ENCODE measurements around the gene SLITRK1.

SLITRK1 gene

DNA sequence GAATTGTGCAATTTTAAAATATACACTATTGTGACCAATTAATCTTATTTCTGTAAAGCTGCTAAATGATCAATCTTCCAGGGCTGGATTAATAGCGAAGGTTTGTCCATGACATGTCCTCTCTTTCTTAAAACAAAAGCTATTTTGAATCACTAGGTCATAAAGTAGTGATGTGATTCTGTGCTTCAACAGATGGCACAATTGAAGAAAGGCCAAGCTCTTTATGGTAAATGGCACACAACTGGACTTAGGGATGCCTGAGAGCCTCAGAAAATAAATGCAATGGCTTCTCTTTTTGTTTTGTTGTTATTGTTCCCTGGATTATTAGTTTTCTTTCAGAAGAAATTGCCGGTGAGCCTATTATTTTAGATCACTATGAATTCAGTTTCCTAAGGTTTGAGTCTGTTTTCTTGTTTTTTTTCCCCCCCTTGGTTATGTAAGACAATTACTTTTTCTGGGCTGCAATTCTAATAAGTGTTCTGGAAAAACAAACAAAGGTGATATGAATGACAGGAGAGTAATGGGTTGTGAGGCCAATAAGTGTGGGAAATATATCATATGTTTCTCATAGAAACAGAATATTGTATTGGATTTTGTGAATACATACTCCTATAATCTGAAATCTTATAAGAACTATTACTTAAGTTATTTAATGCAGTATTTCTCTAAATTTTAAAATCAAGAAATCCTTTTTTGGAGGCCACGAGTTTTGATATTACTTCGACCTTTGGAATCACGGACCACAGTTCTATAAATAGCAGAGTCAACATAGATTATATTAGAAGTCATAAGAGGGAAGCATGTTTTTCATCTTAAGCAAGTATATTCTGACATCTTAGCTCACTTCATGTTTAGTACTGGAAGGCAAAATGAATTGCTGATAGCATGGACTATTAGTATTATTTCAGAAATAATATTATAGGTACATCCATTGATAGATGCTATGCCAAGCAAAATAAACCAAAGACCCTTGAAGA, 16.8 kb downstream of the SLITRK1 start:
- DNase-seq: no peak

DNA sequence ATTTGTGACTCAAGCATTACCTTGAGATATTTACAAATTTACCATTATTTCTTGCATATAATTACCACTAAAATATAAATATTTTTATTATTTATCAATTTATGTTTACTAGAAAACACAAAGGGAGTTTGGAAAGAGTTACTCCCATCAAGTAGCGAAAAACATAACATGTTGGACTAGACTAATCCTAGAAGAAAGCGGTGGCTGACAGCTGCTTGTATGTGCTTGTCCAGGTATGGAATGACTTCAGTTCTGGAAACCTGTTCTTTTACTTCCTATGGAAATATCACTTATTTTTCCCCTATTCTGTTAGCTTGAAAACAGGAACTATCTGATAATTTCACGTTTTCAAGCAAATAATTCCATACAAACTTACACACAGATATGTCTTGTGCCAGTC, 28.5 kb downstream of the SLITRK1 start:
- DNase-seq: no peak

DNA sequence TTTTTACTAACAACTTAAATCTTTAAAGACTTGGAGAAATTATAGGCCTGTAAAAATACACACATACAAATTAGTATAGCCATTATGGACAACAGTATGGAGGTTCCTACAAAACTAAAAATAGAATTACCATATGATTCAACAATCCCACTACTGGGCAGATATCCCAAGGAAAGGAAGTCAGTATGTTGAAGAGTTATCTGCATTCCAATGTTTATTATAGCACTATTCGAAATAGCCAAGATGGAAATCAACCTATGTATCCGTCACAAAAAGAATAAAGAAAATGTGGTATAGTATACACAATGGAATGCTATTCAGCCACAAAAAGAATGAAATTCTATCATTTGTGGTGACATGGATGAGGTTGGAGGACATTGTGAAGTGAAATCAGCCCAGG, 37.2 kb downstream of the SLITRK1 start:
- no peak for DNase-seq

DNA sequence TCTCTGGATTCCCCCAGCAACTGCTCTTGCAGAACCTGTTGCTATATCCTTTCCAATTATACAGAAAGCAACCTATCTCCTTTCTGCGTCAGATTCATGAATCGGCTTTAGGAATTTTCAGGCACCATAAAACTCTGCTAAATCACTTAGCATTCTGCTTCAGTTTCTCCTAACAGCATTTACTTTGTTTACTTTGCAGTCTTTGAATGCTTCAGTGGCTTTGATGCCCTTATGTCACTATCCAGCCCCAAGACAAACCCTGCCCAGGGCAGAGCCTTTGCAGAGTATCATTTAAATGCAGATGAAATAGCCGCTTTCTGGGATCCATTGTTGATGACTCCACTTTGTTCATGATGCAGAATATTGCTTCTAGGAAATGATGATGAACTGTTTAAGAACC, 43.1 kb downstream of the SLITRK1 start:
- DNase-seq: no peak

DNA sequence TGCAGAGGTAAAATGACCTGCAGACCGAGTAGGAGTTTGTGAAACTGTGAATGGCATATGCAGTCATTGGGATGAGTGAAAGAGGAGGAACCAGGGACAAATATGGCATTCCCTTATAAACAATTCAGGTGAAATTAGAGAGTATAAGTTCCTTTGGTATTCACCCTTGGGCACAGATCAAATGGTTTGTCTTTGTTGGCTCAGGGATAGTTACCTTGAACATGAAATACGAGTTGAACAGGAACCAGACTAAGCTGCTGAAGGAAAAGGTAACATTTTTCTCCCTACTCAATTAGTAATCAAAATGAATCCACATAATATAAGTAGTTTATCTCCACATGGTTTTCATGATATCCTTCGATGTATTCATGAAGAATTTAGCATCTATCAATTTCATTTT, 50.5 kb downstream of the SLITRK1 start:
- DNase-seq: no peak

DNA sequence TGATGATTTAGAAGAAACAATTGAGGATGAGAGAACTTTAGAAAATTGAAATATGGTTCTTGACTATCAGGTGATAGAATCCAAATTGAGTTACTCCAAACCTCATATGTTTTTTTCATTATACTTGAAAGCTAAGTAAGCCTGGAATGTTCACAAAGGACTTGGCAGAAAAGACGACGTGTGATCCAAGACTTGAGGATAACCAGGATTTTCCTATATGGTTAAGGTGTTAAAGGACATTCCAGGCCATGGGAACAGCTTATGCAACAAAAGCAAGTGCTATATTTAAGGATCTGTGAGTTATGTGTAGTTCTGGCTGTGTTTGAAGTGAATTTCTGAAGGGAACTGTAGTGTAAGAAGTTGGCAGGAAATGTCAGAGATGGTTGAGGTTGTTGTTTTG, 52.5 kb downstream of the SLITRK1 start:
- no peak for DNase-seq

DNA sequence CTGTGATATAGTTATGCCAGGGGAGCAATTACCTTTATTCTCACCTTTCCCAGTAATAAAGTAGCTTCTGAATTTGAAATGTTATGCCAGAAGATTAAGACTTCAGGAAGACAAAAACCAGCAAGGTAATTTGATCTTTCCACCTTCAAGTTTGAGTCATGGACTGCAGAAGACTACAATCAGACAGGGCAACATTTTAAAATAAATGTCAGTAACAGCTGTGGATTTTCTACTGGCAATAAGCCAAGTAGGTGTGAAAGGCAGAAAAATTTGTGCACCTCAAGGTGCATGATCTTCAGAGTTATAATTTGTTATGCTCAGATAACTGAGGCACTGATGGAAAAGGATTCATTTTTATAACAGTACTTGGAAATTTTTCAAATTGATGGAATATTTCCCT, 54.9 kb downstream of the SLITRK1 start:
- DNase-seq: no peak
